Brain pericyte (primary cell): ENCODE data around the gene RANBP2.
"Not testable (repeated sequence)": the region's sequence is repeated elsewhere in the genome, so short reads cannot be mapped to it uniquely, and the experiment has no call there.

Source experiments
- DNase-seq: peaks from one replicate; pipeline ENCODE4 v3.0.0-alpha.2; 2012; ENCODE audit warnings: low read depth, low spot score

The RANBP2 gene

DNA sequence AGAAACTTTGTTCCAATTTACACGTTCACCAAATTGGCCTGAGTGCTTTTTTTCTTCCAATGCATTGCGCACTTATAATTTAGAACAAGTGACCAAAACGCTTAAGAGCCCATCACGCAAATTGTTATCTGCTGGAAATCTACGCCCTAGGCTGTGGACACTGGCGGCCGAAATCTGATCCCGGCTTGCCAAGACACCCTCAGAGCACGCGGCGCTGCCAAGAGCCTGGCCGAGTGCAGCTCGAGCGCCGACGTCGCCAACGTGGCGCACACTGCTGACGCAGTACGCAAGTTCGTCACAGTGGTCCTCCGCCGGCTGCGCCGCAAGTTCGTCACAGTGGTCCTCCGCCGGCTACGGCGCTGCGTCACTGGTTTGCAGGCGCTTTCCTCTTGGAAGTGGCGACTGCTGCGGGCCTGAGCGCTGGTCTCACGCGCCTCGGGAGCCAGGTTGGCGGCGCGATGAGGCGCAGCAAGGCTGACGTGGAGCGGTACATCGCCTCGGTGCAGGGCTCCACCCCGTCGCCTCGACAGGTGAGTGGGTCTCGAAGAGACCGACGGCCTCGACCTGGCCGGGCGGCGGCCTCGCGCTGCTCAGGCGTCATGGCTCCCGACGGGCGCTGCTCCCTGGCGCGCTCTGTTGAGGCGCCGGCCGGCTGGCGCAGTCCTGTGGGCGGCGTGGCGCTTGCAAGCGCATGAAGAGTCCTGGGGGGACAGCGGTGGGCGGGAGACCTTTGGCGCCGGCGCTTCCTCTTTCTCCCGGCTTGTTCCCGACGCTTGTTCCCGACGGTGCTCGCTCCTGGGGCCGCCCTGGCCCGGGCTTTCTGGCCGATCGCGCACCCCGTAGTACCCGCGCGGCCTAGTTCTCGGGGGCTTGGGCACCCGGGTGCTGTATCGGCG lies at the start of gene RANBP2:
Gene RANBP2, plus strand, starts transcription at position 334 of the 896 bp plus-strand sequence. Its CDS starts 125 bp downstream, at position 459.
- DNase-seq, result peak; percentile 94

DNA sequence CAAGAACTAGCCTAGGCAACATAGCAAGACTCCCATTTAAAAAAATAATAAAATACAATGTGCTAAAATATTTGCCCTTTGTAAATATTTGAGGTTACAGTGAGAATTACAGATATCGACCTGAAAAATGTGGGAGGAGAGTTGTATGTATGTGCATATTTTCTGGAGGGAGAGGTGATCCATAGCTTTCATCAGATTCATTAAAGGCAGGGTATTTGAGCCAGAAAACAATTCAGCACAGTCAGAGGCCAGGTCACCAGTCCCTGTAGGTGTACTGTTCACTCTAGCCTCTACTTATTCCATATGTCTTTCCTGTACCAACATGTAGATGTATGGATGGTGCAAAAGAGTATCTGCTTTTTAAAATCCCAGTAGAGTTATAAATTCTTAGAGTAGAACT lies 49.0 kb upstream of the RANBP2 start:
- not testable (repeated sequence) for DNase-seq

DNA sequence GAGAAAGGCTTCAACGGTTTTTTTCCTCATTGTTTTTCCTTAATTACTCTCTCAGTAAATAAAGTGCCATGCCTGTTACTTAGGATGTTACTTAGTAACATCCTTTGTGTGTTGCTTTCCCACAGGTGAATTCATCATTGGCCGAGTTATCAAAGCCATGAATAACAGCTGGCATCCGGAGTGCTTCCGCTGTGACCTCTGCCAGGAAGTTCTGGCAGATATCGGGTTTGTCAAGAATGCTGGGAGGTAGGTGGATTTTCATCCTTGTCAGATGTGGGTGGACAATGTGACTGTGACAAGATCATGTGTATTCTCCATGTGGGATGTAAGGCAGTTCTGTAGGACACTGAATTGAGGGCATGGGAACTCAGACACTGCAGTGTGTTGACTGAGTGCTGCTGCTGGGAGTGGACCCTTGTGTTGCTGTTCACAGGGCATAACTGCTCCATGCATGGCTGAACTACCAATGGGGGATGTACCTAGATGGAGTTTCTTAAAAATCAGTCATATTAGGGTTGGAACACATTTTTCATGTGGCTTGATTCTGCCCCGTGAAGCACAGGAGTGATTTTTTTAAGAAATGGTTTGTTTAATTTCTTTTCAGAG lies 47.0 kb upstream of the RANBP2 start:
- DNase-seq, result not testable (repeated sequence)

DNA sequence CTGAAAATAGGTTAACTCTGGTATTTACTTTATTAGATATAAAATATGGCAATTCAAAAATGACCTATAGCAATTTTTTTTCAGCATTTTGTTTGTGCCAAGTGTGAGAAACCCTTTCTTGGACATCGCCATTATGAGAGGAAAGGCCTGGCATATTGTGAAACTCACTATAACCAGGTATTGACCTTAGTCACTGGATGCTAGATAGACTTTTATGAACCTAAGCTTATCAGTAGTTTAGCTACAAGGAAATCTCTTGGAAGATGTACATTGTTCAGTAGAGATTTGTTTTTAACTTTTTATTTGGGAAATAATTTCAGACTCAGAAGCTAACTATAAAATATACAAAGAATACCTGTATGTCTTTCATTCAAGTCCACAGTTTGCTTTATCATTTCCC lies 42.8 kb upstream of the RANBP2 start:
- DNase-seq, result not testable (repeated sequence)

DNA sequence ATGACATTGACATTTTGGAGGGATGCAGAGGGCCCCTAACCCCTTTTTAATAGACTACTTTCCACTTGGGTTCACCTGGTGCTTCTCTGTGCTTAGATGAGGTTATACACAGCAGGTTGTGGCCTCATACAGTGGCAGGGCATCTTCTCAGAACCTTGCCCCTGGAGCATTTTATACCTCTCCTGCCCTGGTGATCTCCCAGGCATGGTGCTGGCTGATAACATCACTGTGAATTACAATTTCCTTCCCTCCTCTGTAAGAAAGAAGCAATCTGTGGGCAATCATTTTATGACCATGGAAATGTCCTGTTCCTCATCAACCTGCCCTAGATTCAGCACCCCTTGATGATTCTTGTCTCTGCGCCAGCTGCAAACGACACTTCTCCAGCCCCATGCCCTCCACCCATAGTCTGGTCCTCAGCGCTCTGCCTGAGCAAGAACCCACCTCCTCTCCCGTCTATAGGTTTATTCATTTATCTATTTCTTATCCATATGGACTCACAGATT lies 42.0 kb upstream of the RANBP2 start:
- DNase-seq, result not testable (repeated sequence)

DNA sequence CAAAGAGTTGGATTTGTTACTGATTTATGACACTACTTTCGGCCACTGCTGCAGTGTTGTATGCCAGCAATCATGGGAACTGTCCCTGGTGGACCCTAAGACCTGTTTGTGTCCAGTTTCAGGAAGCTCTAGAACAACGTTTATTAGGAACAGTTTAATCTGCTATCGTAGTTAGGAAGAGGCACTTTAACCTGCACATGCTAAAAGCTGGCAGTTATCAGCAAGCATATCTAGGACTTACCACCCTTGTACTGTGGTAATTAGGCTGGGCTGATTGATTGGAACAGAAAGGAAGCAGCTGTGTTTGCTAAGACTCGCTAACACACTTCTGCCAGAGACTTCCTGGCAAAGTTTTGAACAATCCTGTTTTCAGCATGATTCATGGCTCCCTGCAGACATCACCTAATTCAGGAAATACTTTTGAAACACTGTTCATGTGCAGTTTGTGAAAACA lies 41.1 kb upstream of the RANBP2 start:
- DNase-seq, result peak; percentile 32

DNA sequence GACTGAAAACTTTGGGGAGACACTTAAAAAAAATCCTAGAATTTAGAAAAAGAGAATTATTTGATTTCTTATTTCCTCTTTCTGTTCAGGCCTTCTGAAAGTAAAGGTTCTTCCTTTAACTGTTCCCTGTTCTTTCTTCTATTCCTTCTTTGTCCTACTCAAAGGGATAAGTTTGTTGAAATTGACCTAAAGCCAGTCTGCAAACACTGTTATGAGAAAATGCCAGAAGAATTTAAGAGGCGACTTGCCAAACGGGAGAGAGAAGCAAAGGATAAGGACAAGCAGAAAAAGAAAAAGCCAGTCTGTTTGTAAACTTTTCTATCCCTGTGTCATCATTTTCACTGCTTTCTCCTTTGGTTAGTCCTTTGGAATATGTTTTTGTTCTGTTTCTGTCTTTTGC lies 38.5 kb upstream of the RANBP2 start:
- DNase-seq, result not testable (repeated sequence)

DNA sequence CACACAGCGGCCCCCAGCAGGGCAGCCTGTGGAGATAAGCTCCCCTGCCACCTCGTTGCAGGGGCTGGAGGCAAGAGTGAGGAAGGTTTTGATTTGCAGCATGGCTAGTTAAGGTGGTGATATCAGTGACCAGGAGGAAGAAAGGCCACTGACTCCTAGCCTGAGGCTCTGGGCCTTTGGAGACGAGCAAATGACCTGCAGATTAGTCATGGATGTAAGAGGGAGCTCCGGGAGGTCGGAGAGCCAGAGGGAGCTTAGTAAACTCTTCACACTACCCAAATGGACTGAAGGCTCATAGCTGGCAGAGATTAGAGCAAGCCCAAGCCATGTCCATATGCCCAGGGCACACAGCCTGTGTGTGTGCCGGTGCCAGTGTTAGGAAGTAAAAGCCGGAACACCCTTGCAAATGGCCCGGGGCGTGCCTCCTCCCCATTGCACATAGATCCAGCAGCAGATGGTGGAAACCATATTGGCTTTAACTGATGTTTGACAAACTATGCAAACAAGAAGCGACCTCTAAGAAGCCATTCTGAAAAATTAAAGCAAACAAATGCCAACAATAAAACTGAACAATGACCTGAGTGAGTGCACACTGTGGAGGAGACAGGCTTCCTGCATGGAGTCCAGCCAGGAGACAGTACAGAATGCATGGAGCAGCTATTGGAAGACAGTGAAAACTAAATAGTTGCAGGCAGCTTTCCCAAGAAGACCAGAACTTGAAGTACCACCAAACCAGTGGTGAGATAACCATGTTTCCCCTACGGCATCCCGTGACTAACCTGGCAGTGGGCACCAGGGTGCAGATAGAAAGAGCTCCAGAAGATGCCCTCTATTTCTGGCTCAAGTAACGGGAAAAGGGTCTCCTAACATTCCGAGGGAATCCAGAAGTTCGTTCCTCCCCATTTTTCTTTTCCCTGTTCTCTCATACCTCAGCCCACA lies 30.2 kb upstream of the RANBP2 start:
- DNase-seq, result not testable (repeated sequence)

DNA sequence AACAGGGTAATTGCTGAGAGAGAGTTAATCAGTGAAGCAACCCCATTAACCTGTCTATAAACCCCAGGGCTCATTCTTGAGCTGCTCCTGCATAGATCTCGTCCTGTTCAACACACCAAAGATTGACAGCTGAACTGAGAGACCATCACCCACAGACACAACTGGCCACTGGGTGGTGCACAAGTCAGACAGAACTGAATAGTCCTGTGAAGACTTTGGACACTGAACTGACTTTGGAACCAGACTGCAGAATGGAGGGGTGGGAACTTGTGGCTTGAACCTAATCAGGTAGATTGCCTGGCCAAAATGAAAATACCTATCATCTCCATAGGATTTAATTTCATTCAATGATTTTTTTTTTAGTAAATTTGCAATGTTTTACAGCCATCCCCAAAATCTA lies 29.3 kb upstream of the RANBP2 start:
- not testable (repeated sequence) for DNase-seq

DNA sequence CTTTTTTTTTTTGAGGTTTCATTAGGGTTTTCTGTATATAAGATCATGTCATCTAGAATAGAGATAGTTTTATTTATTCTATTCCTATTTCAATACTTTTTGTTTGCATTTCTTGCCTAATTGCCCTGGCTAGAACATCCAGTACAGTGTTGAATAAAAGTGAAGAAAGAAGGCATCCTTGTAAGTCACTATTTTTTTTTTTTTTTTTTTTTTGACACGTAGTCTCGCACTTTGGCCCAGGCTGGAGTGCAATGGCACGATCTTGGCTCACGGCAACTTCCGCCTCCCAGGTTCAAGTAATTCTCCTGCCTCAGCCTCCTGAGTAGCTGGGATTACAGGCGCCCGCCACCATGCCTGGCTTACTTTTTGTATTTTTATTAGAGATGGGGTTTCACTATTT lies 27.8 kb upstream of the RANBP2 start:
- no peak for DNase-seq

DNA sequence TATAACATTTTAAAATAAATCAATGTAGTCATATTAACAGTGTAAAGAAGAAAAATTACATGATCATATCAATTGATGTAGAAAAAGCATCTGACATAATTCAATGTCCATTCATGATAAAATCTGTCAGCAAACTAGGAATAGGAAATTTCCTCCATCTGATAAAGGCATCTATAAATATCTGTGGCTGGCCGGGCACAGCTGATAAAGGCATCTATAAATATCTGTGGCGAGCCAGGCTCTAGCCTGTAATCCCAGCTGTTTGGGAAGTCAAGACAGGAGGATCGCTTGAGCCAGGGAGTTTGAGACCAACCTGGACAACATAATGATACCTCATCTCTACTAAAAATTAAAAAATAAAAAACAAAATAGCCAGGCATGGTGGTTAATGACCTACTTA lies 18.1 kb upstream of the RANBP2 start:
- DNase-seq, result no peak

DNA sequence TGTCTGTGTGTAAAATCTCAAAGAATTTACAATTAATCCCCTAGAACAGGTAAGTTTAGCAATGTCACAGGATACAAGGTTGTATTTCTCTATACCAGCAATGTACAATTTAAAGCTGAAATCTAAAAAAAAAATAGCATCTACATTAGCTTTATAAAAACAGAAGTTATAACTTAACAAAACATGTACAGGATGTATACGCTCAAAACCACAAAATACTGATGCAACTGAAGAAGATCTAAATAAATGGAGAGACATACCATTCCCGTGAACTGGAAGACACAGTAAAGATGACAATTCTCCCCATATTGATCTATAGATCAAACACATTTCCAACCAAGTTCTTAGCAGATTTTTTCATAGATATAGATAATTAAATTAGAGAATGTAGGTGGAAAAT lies 17.5 kb upstream of the RANBP2 start:
- DNase-seq, result no peak

DNA sequence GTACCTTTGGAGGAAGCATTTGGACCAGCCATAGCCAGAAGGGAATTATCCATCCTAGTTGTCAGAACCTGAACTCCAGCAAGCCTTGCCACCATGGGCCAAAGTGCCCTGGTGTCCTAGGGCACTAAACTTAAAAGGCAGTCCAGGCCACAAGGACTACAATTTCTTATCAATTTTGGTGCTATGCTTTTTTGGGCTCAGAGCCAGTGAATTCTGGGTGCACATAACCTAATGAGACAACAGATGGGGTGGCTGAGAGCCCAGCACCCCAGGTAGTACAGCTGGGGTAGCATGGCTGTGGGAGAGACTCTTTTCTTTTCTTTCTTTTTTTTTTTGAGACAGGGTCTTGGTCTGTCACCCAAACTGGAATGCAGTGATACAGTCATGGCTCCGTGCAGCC lies 14.4 kb upstream of the RANBP2 start:
- no peak for DNase-seq

DNA sequence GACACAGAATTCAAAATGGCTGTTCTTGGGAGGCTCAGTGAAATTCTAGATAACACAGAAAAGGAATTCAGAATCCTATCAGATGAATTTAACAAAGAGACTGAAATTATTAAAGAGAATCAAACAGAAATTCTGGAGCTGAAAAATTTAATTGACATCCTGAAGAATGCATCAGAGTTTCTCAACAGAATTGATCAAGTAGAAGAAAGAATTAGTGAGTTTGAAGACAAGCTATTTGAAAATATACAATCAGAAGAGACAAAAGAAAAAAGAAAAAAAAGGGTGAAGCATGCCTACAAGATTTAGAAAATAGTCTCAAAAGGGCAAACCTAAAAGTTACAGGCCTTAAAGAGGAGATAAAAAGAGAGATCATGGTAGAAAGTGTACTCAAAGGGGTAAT lies 12.0 kb upstream of the RANBP2 start:
- DNase-seq, result no peak

DNA sequence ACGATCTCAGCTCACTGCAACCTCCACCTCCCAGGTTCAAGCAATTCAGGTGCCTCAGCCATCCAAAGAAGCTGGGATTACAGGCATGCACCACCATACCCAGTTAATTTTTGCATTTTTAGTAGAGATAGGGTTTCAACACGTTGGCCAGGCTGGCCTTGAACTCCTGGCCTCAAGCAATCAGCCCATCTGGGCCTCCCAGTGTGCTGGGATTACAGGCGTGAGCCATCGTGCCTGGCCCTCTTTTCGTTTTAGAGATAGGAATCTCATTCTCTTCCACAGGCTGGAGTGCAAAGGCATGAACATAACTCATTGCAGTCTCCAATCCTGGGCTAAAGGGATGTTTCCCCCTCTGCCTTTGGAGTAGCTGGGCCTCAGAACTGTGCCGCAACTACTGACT lies 2.3 kb upstream of the RANBP2 start:
- not testable (repeated sequence) for DNase-seq

DNA sequence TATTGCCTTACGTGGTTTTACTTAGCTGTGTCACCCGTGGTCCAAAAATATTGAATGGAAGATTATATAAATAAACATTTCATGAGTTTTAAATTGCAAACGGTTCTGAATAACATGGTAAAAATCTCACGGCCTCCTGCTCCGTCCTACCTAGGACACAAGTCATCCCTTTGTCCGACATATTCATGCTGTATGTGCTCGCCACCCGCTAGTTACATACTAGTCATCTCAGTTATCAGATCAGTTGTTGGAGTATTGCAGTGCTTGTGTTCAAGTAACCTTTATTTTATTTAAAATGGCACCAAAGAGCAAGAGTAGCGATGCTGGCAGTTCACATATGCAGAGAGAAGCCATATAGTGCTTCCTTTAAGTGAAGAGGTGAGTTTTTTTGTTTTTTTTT lies 6.8 kb downstream of the RANBP2 start:
- not testable (repeated sequence) for DNase-seq

DNA sequence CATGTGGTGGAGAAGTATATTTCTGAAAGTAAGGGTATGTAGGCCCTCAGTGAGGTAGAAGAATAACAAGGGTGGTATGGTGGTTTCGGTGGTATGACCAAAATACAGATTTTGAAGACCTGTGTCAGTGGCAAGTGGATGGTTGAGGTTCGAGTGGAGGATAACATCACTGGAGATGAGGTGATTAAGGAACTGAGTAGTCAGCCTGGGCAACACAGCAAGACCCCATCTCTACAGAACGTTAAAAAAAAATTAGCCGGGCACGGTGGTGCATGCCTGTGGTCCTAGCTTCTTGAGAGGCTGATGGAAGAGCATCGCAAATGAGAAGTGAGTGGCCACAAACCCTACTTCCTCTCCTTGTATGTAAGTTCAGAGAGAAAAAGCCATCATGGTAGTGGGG lies 15.4 kb downstream of the RANBP2 start:
- not testable (repeated sequence) for DNase-seq

DNA sequence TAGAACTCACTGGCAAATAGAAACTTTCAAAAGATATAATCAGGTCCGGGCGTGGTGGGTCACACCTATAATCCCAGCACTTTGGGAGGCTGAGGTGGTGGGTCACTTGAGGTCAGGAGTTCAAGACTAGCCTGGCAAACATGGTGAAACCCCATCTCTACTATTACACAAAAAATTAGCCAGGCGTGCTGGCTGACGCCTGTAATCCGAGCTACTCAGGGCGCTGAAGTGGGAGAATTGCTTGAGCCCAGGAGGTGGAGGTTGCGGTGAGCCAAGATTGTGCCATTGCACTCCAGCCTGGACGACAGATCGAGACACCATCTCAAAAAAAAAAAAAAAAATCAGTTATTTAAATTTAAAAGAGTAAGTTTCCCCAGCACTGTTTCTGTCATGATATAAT lies 38.7 kb downstream of the RANBP2 start:
- not testable (repeated sequence) for DNase-seq

DNA sequence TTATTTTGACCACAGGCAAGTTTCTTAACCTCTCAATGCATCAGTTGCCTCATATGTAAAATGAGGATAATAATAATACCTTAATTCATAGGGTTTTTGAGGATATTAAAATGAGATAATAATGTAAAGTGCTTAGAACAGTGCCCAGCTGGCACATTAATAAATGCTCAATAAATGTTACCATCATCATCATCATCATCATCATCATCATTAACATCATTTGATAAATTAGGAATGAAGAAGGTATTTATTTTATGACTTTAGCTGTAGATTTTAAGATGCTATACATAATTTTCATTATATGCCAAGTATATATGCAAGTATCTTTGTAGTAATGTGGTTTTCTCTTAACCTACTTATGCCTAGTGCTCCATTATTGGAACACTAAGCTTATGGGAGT lies 43.3 kb downstream of the RANBP2 start:
- DNase-seq, result not testable (repeated sequence)

DNA sequence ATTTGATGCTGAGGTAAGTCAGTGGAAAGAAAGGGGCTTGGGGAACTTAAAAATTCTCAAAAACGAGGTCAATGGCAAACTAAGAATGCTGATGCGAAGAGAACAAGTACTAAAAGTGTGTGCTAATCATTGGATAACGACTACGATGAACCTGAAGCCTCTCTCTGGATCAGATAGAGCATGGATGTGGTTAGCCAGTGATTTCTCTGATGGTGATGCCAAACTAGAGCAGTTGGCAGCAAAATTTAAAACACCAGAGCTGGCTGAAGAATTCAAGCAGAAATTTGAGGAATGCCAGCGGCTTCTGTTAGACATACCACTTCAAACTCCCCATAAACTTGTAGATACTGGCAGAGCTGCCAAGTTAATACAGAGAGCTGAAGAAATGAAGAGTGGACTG lies 47.4 kb downstream of the RANBP2 start:
- DNase-seq, result not testable (repeated sequence)

DNA sequence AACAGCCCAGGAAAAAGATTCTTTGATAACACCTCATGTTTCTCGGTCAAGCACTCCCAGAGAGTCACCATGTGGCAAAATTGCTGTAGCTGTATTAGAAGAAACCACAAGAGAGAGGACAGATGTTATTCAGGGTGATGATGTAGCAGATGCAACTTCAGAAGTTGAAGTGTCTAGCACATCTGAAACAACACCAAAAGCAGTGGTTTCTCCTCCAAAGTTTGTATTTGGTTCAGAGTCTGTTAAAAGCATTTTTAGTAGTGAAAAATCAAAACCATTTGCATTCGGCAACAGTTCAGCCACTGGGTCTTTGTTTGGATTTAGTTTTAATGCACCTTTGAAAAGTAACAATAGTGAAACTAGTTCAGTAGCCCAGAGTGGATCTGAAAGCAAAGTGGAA lies 48.6 kb downstream of the RANBP2 start:
- not testable (repeated sequence) for DNase-seq

DNA sequence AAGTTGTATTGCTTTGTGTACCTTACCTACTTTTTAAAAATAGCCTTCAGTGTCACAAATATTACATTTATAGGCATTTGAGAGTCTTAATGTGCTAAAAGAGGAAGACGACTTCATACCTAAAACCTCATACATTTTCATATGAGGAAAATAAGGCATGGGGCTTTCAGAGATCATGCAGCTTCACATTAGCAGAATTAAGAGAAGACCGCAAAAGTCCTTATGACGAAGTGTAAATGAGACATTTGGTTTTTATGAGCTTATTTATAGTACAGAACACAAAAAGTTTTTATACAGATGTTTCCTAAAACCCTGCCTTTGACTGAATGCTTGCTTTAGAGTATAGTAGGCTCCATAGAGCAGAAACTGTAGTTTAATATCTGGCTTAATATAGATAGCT lies 57.2 kb downstream of the RANBP2 start:
- DNase-seq, result no peak
